Measurements from ENCODE around the gene EPHB1. TPM values are rescaled to one million over a fixed set of nuclear protein-coding genes. Genes with fewer than 3 reads are reported as not detected.

Gene EPHB1
- total RNA-seq, 2 donors from 2014 or later = 1.2 to 1.3 TPM

DNA sequence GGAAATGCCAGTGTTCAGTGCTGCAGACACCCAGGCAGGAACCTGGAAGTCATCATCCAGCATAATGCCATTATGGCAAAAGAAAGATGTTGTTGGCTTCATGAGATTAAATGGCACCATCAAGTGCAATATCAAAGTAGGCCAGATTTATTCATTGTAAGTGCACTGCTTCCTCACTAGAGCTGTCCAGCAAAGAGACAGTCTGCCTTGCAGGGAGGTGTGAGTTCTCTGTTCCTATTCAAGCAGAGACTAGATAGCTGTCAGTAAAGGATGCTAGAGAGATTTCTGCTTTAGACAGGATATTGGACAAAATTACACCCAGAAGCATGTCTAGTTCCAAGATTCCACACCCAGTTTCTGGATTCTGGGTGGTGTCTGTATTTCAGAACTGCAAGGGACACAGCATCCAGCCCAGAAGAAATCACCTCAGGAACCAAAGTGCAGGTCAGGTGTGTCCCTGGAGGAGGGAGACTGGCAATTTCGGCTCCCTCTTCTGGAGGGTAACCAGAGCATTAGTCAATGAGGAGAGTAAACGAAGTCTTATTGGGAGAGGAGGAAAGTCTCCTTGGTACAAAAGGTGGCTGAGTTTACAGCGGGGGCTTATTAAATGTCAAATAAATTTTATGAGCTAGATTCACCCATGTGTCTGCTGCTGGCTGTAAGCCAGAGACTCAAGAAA, 377.3 kb downstream of the EPHB1 start:
- no peak overlapping the region for H3K4me3 Mint-ChIP-seq
- H3K36me3 Mint-ChIP-seq (ENCODE audit: low read depth) = no peaks in the 10 kb centered on the region
- no peak for ATAC-seq (replicated peaks)
- no peaks in the 10 kb centered on the region for H3K4me1 Mint-ChIP-seq
- H3K9me3 Mint-ChIP-seq = peaks cover 3% of the 10 kb centered on the region
- no peaks in the 10 kb centered on the region for H3K27me3 Mint-ChIP-seq
- H3K27ac Mint-ChIP-seq = no peak overlapping the region

DNA sequence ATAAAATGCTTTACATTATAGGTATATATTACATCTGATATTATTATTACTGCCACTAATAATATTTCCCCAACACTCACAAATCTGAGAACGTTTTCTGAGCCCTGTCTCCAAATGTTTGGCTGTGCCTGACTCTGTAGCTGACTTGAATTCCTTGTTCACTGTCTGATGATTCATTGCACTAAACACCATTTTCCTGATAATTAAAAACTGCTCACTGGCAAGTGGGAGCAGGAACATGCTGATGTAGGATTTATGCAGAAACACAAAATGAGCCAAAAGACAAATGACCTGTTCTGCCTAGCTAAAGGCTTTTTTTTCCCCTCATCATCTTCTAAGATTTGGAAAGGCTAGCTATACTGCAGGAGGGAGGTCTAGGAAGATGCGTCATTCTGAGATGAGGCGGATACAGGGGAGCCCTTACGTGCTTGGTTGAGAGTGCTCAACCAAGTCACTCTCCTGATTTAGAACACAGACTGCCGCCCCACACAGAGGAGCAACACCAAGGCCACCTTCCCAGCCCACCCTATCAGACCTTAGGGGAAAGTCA, 380.7 kb downstream of the EPHB1 start:
- no peak overlapping the region for H3K27ac Mint-ChIP-seq
- no peaks in the 10 kb centered on the region for H3K27me3 Mint-ChIP-seq
- H3K4me1 Mint-ChIP-seq = no peaks in the 10 kb centered on the region
- H3K9me3 Mint-ChIP-seq = peaks cover 11% of the 10 kb centered on the region
- no peak overlapping the region for H3K4me3 Mint-ChIP-seq
- no peaks in the 10 kb centered on the region for H3K36me3 Mint-ChIP-seq (ENCODE audit: low read depth)
- no peak for ATAC-seq (replicated peaks)

GRCh38 chr3:135176881-135177280, 381.8 kb downstream of the EPHB1 start:
- H3K4me1 Mint-ChIP-seq = no peaks in the 10 kb centered on the region
- no peaks in the 10 kb centered on the region for H3K36me3 Mint-ChIP-seq (ENCODE audit: low read depth)
- no peak overlapping the region for H3K4me3 Mint-ChIP-seq
- no peak for ATAC-seq (replicated peaks)
- no peaks in the 10 kb centered on the region for H3K27me3 Mint-ChIP-seq
- no peak overlapping the region for H3K27ac Mint-ChIP-seq
- H3K9me3 Mint-ChIP-seq = peaks cover 11% of the 10 kb centered on the region

- Mint-ChIP-seq H3K27ac (no peak overlapping the region), H3K36me3 (ENCODE audit: low read depth) (no peaks in the 10 kb centered on the region), H3K4me1 (no peaks in the 10 kb centered on the region), H3K9me3 (peaks cover 11% of the 10 kb centered on the region), H3K4me3 (no peak overlapping the region), H3K27me3 (no peaks in the 10 kb centered on the region)
- no peak for ATAC-seq (replicated peaks)
Measured at GRCh38 chr3:135178566-135178965, 383.5 kb downstream of the EPHB1 start.

- Mint-ChIP-seq H3K4me3 (no peak overlapping the region), H3K36me3 (ENCODE audit: low read depth) (no peaks in the 10 kb centered on the region)
Measured at GRCh38 chr3:135181408-135181807, 386.3 kb downstream of the EPHB1 start.

DNA sequence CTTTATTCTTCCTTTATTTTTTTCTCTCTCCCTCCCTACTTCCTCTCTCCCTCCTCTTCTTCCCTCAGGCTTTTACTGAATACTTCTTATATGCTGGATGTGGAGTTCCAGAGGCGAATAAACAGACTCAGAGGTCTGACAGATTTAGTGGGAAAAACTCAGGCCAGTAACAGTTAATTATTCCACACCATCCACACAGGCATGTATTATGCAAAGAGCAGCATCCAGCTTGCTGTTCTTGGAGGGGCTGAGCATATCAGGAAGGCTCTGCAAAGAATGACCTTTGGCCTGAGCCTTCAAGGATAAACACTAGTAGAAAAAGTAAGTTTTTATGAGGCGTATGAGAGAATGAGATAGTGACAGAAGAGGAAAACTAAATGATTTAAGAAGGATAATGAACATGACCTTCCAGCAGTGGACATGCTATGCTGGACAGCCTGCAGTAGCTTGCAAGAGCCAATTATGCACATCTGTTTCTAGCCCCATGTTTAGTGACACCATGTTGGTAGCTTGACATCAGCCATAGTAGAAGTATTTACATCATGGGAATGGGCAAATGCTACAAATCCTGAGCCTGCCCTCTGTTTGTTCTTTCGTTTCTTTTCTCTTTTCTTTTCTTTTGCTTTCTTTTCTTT, 387.4 kb downstream of the EPHB1 start:
- Mint-ChIP-seq H3K27me3 (no peaks in the 10 kb centered on the region), H3K36me3 (ENCODE audit: low read depth) (no peaks in the 10 kb centered on the region), H3K27ac (no peak overlapping the region), H3K4me3 (no peak overlapping the region), H3K9me3 (peaks cover 8% of the 10 kb centered on the region), H3K4me1 (no peaks in the 10 kb centered on the region)
- ATAC-seq (replicated peaks) = no peak

More at GRCh38 chr3:135181408-135181807, 386.3 kb downstream of the EPHB1 start:
- Mint-ChIP-seq H3K4me1 (no peaks in the 10 kb centered on the region), H3K27ac (no peak overlapping the region), H3K27me3 (no peaks in the 10 kb centered on the region), H3K9me3 (peaks cover 8% of the 10 kb centered on the region)
- no peak for ATAC-seq (replicated peaks)

DNA sequence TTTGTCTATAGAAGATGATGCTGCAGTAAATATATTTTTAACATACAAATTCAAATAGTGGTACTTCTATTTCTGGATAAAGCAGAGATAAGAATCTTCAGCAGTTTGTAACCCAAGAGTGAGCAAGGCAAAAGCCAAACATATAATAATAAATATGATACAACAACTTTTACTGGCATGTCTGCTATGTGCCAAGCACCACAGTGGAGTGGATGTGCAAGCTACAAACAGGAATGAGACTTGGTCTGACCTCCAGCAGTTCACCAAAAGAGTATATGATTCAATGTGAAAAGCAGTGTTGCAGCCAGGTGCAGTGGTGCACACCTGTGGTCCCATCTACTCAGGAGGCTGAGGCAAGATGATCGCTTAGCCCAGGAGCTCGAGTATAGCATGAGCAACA, 395.6 kb downstream of the EPHB1 start:
- Mint-ChIP-seq H3K27me3 (no peaks in the 10 kb centered on the region), H3K4me1 (no peaks in the 10 kb centered on the region), H3K9me3 (no peaks in the 10 kb centered on the region), H3K27ac (no peak overlapping the region), H3K4me3 (no peak overlapping the region), H3K36me3 (ENCODE audit: low read depth) (no peaks in the 10 kb centered on the region)
- no peak for ATAC-seq (replicated peaks)

DNA sequence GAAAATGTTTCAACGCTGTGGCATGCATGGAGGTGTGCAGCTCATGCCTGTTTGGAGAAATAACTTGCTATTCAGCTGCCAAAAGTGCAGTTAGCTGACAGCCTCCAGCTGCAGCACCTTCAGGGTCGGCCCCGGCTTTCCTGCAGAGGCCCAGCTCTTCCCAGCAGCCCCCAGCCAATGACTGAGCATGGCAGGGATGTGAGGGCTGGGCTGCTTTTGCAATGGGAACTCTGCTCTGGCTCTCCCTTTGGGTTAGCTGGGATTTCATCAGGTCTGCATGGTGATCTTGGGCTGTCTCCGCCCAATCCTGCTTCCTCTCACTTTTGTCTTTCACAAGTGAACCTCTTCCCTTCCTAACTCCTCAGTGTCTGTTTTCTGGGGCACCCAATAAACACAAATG, 396.6 kb downstream of the EPHB1 start:
- Mint-ChIP-seq H3K27ac (no peak overlapping the region), H3K4me3 (no peak overlapping the region), H3K27me3 (no peaks in the 10 kb centered on the region), H3K36me3 (ENCODE audit: low read depth) (no peaks in the 10 kb centered on the region), H3K9me3 (no peaks in the 10 kb centered on the region), H3K4me1 (no peaks in the 10 kb centered on the region)
- ATAC-seq (replicated peaks) = no peak

DNA sequence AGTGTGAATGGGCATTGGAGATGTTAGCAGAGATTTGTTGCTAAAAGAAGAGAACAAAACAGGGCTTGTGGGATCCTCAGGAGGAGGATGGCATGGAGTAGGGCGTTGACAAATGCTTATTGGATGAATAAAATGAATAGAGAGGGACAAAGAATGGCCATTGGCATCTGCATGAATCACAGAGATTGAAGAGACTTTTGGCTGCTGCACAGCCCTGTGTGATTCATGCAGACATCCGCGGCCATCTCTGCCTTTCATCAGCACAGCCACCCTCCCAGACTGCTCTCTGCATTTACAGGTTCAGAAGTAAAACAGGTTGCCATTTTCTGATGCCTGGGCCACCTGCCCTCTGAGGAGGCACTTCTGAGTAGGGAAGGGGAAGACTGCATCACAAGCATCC, 397.9 kb downstream of the EPHB1 start:
- Mint-ChIP-seq H3K9me3 (no peaks in the 10 kb centered on the region), H3K4me1 (no peaks in the 10 kb centered on the region), H3K36me3 (ENCODE audit: low read depth) (no peaks in the 10 kb centered on the region), H3K4me3 (no peak overlapping the region), H3K27ac (no peak overlapping the region), H3K27me3 (no peaks in the 10 kb centered on the region)
- ATAC-seq (replicated peaks) = no peak

DNA sequence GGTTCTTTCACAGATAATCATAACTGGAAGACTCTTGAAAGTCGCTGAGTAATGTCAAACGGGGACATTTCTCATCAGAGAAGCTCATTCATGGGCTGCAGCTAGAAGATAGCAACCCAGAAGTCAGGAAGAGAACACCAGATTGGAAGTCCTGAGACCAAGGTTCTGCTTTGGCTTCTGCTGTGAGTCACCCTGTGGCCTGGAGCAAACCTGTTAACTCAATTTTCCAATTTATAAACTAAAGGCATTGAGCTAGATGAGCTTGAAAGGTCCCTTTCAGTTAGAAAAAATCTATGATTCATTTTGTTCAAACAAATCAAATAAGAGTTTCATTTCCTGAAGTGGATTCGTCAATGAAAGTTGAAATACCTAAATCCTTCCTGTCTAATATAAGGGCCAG, 402.2 kb downstream of the EPHB1 start:
- Mint-ChIP-seq H3K9me3 (peaks cover 9% of the 10 kb centered on the region), H3K4me1 (no peaks in the 10 kb centered on the region), H3K36me3 (ENCODE audit: low read depth) (no peaks in the 10 kb centered on the region), H3K4me3 (no peak overlapping the region), H3K27ac (no peak overlapping the region), H3K27me3 (no peaks in the 10 kb centered on the region)
- peak; percentile 58 for ATAC-seq (replicated peaks)

DNA sequence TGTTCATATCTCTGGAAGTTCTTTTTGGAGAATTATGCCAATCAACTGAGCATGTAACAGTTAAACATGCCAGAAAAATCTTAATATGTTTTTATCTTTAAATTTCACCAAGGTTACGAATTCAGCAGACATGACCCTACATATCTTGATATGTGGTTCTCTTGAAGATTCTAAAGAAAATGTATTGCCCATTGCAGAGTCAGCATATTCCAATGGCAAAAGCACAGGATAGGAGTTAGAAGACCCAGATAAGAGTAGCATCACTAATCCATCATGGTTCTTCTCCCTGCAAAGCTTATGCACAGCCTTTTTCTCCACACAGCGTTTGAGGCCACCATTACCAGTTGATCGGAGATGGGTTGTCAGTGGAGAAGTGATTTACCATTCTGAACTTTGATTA, 402.8 kb downstream of the EPHB1 start:
- no peaks in the 10 kb centered on the region for H3K4me1 Mint-ChIP-seq
- no peak overlapping the region for H3K27ac Mint-ChIP-seq
- peaks cover 12% of the 10 kb centered on the region for H3K9me3 Mint-ChIP-seq
- no peaks in the 10 kb centered on the region for H3K36me3 Mint-ChIP-seq (ENCODE audit: low read depth)
- no peak overlapping the region for H3K4me3 Mint-ChIP-seq
- no peaks in the 10 kb centered on the region for H3K27me3 Mint-ChIP-seq
- ATAC-seq (replicated peaks) = no peak

DNA sequence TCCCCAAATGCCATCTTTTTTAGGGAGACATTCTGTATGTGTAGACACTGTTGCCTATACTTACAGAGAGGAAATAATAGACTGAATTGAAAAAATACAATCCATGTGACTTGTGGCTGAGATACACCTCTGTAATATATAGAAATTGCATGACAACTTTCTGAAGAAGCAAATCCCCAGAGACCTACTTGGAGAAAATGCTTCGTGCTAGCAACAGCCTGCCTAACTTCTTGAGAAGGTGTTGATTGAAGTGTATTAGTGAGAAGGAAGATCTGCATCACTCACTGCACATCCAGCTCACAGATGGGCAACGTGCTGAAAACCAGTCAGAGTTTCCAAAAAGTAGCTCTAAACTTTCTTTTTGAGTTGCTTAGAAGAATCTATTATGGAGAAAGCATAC, 404.1 kb downstream of the EPHB1 start:
- H3K9me3 Mint-ChIP-seq = peaks cover 12% of the 10 kb centered on the region
- no peak overlapping the region for H3K27ac Mint-ChIP-seq

GRCh38 chr3:135203026-135203425, 408.0 kb downstream of the EPHB1 start:
- no peaks in the 10 kb centered on the region for H3K27me3 Mint-ChIP-seq
- ATAC-seq (replicated peaks) = no peak
- H3K9me3 Mint-ChIP-seq = peaks cover 15% of the 10 kb centered on the region
- H3K4me3 Mint-ChIP-seq = no peak overlapping the region
- H3K36me3 Mint-ChIP-seq (ENCODE audit: low read depth) = no peaks in the 10 kb centered on the region
- H3K27ac Mint-ChIP-seq = no peak overlapping the region
- no peaks in the 10 kb centered on the region for H3K4me1 Mint-ChIP-seq

More for the DNA sequence above, 404.1 kb downstream of the EPHB1 start:
- H3K27me3 Mint-ChIP-seq = no peaks in the 10 kb centered on the region
- no peak overlapping the region for H3K4me3 Mint-ChIP-seq
- H3K36me3 Mint-ChIP-seq (ENCODE audit: low read depth) = no peaks in the 10 kb centered on the region
- ATAC-seq (replicated peaks) = no peak
- H3K4me1 Mint-ChIP-seq = no peaks in the 10 kb centered on the region

DNA sequence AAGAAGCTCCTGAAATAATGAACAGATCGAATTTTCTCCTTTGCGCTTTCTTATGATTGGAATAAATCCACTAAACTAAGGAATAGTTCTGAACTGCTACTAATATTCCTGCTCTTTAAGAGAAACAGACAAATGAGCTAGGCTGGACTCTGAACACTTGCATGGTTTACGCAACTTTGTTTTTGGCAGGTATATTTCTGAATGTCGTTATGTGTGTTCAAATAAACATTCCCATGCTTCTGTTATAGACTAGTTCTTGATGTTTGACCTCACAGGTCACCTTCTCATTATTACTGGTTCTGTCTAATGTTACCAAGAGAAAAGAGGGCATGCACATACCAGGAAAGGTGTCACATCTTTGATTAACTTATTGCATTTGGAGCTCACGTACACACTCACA, 418.2 kb downstream of the EPHB1 start:
- no peak for ATAC-seq (replicated peaks)
- Mint-ChIP-seq H3K36me3 (ENCODE audit: low read depth) (no peaks in the 10 kb centered on the region), H3K9me3 (no peaks in the 10 kb centered on the region), H3K4me3 (no peak overlapping the region), H3K4me1 (no peaks in the 10 kb centered on the region), H3K27me3 (peaks cover 6% of the 10 kb centered on the region), H3K27ac (no peak overlapping the region)

DNA sequence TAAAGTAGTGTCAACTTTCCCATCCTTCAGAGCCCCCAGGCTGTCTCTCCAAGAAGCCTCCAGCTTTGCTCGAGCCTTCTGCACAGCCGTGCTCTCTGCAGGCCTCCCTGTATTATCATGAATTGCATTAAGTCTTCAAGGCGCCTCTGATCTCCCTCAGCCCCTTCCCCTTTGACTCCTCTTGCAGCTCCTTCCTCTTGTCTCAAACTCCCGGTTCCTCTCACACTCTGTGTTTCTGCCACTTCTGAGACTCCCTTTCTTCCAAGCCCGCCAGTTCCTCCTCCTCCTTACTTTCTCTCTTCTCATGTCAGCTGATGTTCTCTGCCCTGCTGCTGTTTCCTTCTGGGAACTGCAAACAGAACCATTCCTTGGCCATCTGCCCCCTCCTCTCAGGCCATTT, 418.8 kb downstream of the EPHB1 start:
- Mint-ChIP-seq H3K4me1 (no peaks in the 10 kb centered on the region), H3K36me3 (ENCODE audit: low read depth) (no peaks in the 10 kb centered on the region), H3K9me3 (no peaks in the 10 kb centered on the region), H3K4me3 (no peak overlapping the region), H3K27ac (no peak overlapping the region), H3K27me3 (peaks cover 6% of the 10 kb centered on the region)
- no peak for ATAC-seq (replicated peaks)
